Central memory CD8-positive, alpha-beta T cell (primary cell): ENCODE data around the gene MACIR.

ENCODE experiments used
- ATAC-seq: fragments of 150-1000 bp; cut with Tn5 transposase; replicated peaks from 2 replicates; pipeline ENCODE4 v1.10.0; 2022; ENCODE audit warnings: mild to moderate bottlenecking, moderate FRiP score, moderate number of reproducible peaks; ENCODE audit not compliant: poor library complexity, severe bottlenecking; ENCODE audit errors: extremely low read depth
- DNase-seq, 2 donors: peaks; one replicate each; pipeline ENCODE4 v3.0.0; 2021; ENCODE audit warnings: low spot score in 2 of 2
- H3K27ac Mint-ChIP-seq: one replicate; pipeline ENCODE4 v1.8.0; 2022; ENCODE audit warnings: low read depth, mild to moderate bottlenecking, moderate library complexity, mixed read lengths
- H3K27me3 Mint-ChIP-seq: one replicate; pipeline ENCODE4 v1.8.0; 2022; ENCODE audit warnings: mixed read lengths
- H3K36me3 Mint-ChIP-seq: one replicate; pipeline ENCODE4 v1.8.0; 2022; ENCODE audit warnings: mild to moderate bottlenecking, moderate library complexity, mixed read lengths; ENCODE audit not compliant: insufficient read depth
- H3K4me1 Mint-ChIP-seq: one replicate; pipeline ENCODE4 v1.8.0; 2022; ENCODE audit warnings: mixed read lengths
- H3K4me3 Mint-ChIP-seq: one replicate; pipeline ENCODE4 v1.8.0; 2022; ENCODE audit warnings: mild to moderate bottlenecking, moderate library complexity, mixed read lengths
- H3K9me3 Mint-ChIP-seq: one replicate; pipeline ENCODE4 v1.8.0; 2022; ENCODE audit warnings: mixed read lengths

Gene MACIR

GRCh38 chr5:103255691-103256090, 2.9 kb upstream of the MACIR start:
- peaks cover 2% of the 10 kb centered on the region for H3K36me3 Mint-ChIP-seq
- peaks cover 12% of the 10 kb centered on the region for H3K4me1 Mint-ChIP-seq
- H3K9me3 Mint-ChIP-seq, result no peaks in the 10 kb centered on the region
- no peak overlapping the region for H3K4me3 Mint-ChIP-seq
- ATAC-seq (no peak), DNase-seq (no peak)
- H3K27ac Mint-ChIP-seq, result no peak overlapping the region
- peaks cover 36% of the 10 kb centered on the region for H3K27me3 Mint-ChIP-seq

GRCh38 chr5:103256178-103256577, 2.4 kb upstream of the MACIR start:
- no peak for ATAC-seq
- peaks cover 2% of the 10 kb centered on the region for H3K36me3 Mint-ChIP-seq
- DNase-seq, result no peak

DNA sequence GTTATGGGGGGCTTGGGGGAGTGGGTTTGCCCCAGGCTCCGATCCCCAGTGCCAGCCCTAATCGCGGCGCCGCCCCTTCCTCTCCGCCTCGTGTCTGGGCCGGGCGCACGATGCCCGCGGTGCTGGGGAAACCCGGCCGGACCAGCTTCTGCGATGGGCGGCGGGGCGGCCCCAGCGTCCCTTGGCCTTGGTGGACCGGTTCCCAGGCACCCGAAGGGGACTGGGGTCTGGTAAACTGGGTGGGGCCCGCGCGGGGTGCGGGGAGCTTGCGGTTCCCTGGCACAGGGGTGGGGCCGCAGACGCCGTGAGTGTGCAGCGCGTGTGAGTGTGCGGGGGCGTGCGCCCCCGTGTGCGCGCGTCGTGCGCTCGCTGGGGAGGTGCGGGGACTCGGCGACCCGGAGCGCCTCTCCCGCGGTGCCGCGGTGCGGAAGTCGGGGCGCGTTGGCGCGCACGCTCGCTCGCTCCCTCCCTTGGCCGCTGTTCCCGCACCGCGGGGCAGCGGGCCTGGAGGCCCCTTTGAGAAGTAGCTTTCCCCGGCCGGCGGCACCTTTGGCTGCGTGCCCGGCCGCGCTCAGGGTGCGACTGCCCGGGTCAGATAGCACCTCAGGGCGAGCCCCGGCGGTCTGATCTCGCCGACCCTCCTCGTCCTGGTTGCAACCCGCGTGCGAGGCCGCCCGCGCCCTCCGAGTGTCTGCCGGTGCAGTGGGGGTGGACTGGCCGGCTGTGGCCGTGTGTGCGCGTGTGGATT, 568 bp downstream of the MACIR start:
- Mint-ChIP-seq H3K27me3 (peaks cover 22% of the 10 kb centered on the region), H3K36me3 (peaks cover 2% of the 10 kb centered on the region), H3K27ac (peak overlapping the region; percentile 38), H3K4me1 (peaks cover 22% of the 10 kb centered on the region), H3K4me3 (peak overlapping the region; percentile 87), H3K9me3 (no peaks in the 10 kb centered on the region)
- ATAC-seq (peak; percentile 50), DNase-seq (peak in 1 of 2 donors; percentile 37)

More at GRCh38 chr5:103256178-103256577, 2.4 kb upstream of the MACIR start:
- no peaks in the 10 kb centered on the region for H3K9me3 Mint-ChIP-seq
- H3K27ac Mint-ChIP-seq, result no peak overlapping the region
- H3K4me3 Mint-ChIP-seq, result no peak overlapping the region
- H3K4me1 Mint-ChIP-seq, result peaks cover 17% of the 10 kb centered on the region
- H3K27me3 Mint-ChIP-seq, result peaks cover 31% of the 10 kb centered on the region

GRCh38 chr5:103259705-103260355, 1.3 kb downstream of the MACIR start:
- Mint-ChIP-seq H3K27me3 (peaks cover 16% of the 10 kb centered on the region), H3K4me3 (peak overlapping the region; percentile 87), H3K36me3 (peaks cover 2% of the 10 kb centered on the region), H3K4me1 (peaks cover 22% of the 10 kb centered on the region), H3K9me3 (no peaks in the 10 kb centered on the region), H3K27ac (peak overlapping the region; percentile 38)
- DNase-seq (no peak), ATAC-seq (no peak)

DNA sequence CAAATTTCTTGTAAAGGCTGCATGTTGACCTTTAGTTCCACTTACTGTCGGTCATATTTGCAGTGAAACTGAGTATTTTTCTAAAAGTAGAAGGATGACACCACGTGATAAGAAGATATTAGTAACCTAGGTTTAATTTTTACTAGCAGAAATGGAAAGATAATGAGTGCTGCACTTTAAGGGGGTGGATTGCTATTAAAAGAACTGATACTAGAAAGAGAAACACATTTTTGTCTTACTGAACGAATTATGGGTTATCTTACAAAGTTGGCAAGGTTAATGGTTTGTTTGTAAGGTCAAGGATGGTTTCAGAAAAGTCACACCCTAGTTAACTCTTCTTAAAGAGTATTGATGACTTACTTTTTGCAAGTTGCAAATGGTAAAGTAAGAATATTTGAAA, 2.4 kb downstream of the MACIR start:
- DNase-seq (no peak), ATAC-seq (no peak)
- no peak overlapping the region for H3K4me3 Mint-ChIP-seq
- peaks cover 5% of the 10 kb centered on the region for H3K27me3 Mint-ChIP-seq
- no peak overlapping the region for H3K27ac Mint-ChIP-seq
- peaks cover 22% of the 10 kb centered on the region for H3K4me1 Mint-ChIP-seq
- H3K36me3 Mint-ChIP-seq, result peaks cover 2% of the 10 kb centered on the region
- H3K9me3 Mint-ChIP-seq, result no peaks in the 10 kb centered on the region

GRCh38 chr5:103262422-103262871, 3.9 kb downstream of the MACIR start:
- peaks cover 2% of the 10 kb centered on the region for H3K36me3 Mint-ChIP-seq
- DNase-seq (no peak), ATAC-seq (no peak)
- no peaks in the 10 kb centered on the region for H3K27me3 Mint-ChIP-seq
- no peak overlapping the region for H3K4me3 Mint-ChIP-seq
- no peaks in the 10 kb centered on the region for H3K9me3 Mint-ChIP-seq
- no peak overlapping the region for H3K27ac Mint-ChIP-seq
- peaks cover 22% of the 10 kb centered on the region for H3K4me1 Mint-ChIP-seq

GRCh38 chr5:103263054-103263453, 4.5 kb downstream of the MACIR start:
- H3K4me3 Mint-ChIP-seq, result no peak overlapping the region
- H3K9me3 Mint-ChIP-seq, result no peaks in the 10 kb centered on the region
- DNase-seq (no peak), ATAC-seq (no peak)
- H3K27ac Mint-ChIP-seq, result no peak overlapping the region
- no peaks in the 10 kb centered on the region for H3K27me3 Mint-ChIP-seq
- H3K36me3 Mint-ChIP-seq, result peaks cover 2% of the 10 kb centered on the region
- H3K4me1 Mint-ChIP-seq, result peaks cover 22% of the 10 kb centered on the region

DNA sequence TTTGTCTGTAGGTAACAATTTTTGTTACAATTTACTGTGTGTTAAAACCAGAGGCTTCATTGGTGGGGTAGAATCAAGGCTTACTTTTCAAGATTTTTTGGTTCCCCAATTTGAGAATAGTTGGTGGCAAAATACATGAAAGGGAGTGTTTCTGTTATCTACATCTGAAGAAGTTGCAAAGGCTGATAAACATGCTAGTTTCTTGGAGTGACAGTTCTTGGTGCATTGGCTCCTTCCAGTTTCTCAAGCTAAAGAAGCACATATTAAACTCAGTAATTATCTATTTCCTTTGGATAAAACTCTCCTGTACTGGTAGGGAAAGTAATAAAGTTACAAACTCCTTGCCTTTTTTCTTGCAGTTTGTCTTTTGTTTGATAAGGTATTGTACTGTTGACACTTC, 5.9 kb downstream of the MACIR start:
- no peak for ATAC-seq
- H3K27me3 Mint-ChIP-seq, result no peaks in the 10 kb centered on the region
- no peak overlapping the region for H3K4me3 Mint-ChIP-seq
- H3K9me3 Mint-ChIP-seq, result no peaks in the 10 kb centered on the region
- peaks cover 20% of the 10 kb centered on the region for H3K4me1 Mint-ChIP-seq
- DNase-seq, result no peak
- H3K36me3 Mint-ChIP-seq, result no peaks in the 10 kb centered on the region
- no peak overlapping the region for H3K27ac Mint-ChIP-seq

- Mint-ChIP-seq H3K9me3 (no peaks in the 10 kb centered on the region), H3K4me1 (peaks cover 15% of the 10 kb centered on the region), H3K27ac (no peak overlapping the region), H3K27me3 (no peaks in the 10 kb centered on the region), H3K36me3 (no peaks in the 10 kb centered on the region), H3K4me3 (no peak overlapping the region)
- ATAC-seq (no peak), DNase-seq (no peak)
Observed at GRCh38 chr5:103270581-103270980, 12.0 kb downstream of the MACIR start.

DNA sequence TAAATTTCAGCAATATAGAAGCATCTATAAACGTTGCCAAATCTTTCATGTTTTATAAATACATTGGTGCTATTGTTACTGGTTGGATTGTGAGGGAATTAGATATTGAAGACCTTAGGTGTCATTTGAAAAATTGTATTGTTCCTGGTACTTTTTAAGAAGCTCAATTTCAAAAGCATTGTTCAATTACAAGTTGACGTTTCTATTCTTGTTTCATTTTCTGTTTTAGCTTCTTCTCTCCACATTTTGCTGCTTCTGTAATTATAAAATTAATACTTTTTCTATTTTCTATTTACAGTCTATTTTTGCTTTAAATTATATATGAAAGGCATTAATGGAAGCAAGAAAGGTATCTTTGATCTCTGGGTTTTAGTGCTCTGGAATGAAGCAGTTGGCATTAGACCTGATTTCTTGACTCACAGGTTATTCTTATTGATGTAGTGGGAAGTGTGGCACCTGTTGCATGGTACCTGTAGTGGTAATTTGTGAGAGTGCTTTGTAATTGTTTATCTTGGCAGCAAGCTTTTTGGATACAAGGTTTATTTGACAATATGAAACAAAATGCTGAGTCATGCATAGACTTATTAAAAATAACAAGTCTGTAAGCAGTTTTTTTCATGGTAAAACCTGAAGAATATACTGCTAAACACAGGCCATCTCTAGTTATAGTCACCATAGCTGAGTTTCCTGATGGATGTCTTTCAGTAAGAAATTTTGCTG, 13.2 kb downstream of the MACIR start:
- Mint-ChIP-seq H3K4me3 (peak overlapping the region; percentile 34), H3K4me1 (peaks cover 15% of the 10 kb centered on the region), H3K27ac (no peak overlapping the region), H3K36me3 (peaks cover 3% of the 10 kb centered on the region), H3K27me3 (no peaks in the 10 kb centered on the region), H3K9me3 (no peaks in the 10 kb centered on the region)
- ATAC-seq (no peak), DNase-seq (no peak)

- Mint-ChIP-seq H3K27me3 (no peaks in the 10 kb centered on the region), H3K36me3 (peaks cover 3% of the 10 kb centered on the region), H3K9me3 (no peaks in the 10 kb centered on the region), H3K27ac (no peak overlapping the region), H3K4me3 (no peak overlapping the region), H3K4me1 (peaks cover 15% of the 10 kb centered on the region)
- ATAC-seq, result no peak
- no peak for DNase-seq
Observed at GRCh38 chr5:103272377-103272776, 13.8 kb downstream of the MACIR start.

DNA sequence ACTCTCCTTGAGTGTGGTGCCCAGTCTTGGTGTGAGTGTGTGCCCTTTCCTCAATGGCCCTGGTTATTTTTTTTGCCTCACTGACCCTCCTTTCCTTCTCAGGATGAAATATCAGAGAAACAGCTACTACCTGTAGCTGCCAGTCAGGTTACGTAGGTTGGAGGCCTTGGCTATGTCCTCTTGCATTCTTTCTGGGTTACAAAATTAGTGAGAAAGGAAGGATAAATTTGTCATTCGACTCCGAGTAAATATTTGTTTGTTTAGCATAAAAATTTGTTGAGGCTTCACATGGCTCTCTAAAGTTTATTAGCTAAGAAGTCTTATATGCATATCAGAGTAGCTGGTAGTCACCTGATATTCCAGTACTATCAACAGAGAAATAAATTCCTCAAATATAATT, 15.4 kb downstream of the MACIR start:
- DNase-seq (no peak), ATAC-seq (no peak)
- no peaks in the 10 kb centered on the region for H3K27me3 Mint-ChIP-seq
- H3K36me3 Mint-ChIP-seq, result peaks cover 3% of the 10 kb centered on the region
- no peak overlapping the region for H3K4me3 Mint-ChIP-seq
- no peaks in the 10 kb centered on the region for H3K9me3 Mint-ChIP-seq
- H3K27ac Mint-ChIP-seq, result no peak overlapping the region
- H3K4me1 Mint-ChIP-seq, result peaks cover 15% of the 10 kb centered on the region
